HepG2 (cell line): ENCODE results near the gene ACBD6. TPM values are rescaled to one million over a fixed set of nuclear protein-coding genes. Genes with fewer than 3 reads are reported as not detected.

ENCODE experiments used
- ATAC-seq: fragments of 200-7000 bp; cut with Tn5 transposase; 3 replicates; pipeline ENCODE4 v1.9.1; 2020; ENCODE audit warnings: mild to moderate bottlenecking, moderate library complexity
- BruUV-seq: library from RNA; stranded (reverse); fragments of 400-500 nt; replicated peaks from 2 replicates; lab custom pipeline; 2021; lab: Mats Ljungman, UMichigan
- CTCF ChIA-PET: fragments of 300-600 bp; formaldehyde crosslinking; extraction: SDS; loops from one replicate; lab custom pipeline; 2021; ENCODE audit warnings: low total read pairs, inconsistent platforms, low intra/inter-chr PET ratio; lab: Yijun Ruan, JAX
- POLR2A ChIA-PET: fragments of 350-600 bp; sonication (Branson Sonifier 250); formaldehyde crosslinking; loops from one replicate; lab custom pipeline; 2020; ENCODE audit warnings: antibody characterized with exemption, inconsistent platforms; lab: Yijun Ruan, JAX
- DNase-seq: peaks from one replicate; pipeline ENCODE4 v3.0.0-alpha.2; 2015; ENCODE audit warnings: low spot score
- FAIRE-seq: peaks from 3 replicates; lab custom pipeline; 2011; peaks lifted over from hg19 to GRCh38; lab: Jason Lieb, UNC
- H2AFZ ChIP-seq: one replicate; pipeline ENCODE4 v1.6.1; 2011; ENCODE audit warnings: low read length, inconsistent platforms
- H3K27ac ChIP-seq: fragments of 300-600 bp; 3 replicates; pipeline ENCODE4 v1.8.0; 2011; ENCODE audit warnings: mixed run types, mild to moderate bottlenecking, mixed read lengths, low read length, inconsistent platforms; ENCODE audit not compliant: insufficient read depth; ENCODE audit errors: extremely low read length
- H3K27me3 ChIP-seq, 2 experiments: fragments of 200-600 bp in 1 of 2; 2 replicates in 1 of 2; 3 replicates in 1 of 2; pipeline versions ENCODE4 v1.6.0 to v1.8.0; 2011; ENCODE audit warnings: low read length in 2 of 2, mild to moderate bottlenecking in 2 of 2, moderate library complexity in 2 of 2, inconsistent platforms in 1 of 2; ENCODE audit not compliant: insufficient read depth in 2 of 2, control insufficient read depth in 1 of 2
- H3K36me3 ChIP-seq, 2 experiments: fragments of 200-600 bp in 1 of 2; replicated peaks in 1 of 2; 2 replicates in 1 of 2; 3 replicates in 1 of 2; pipeline versions ENCODE4 v1.5.1 to v1.8.0; 2011; ENCODE audit warnings: low read length in 2 of 2, inconsistent platforms in 1 of 2; ENCODE audit not compliant: insufficient read depth in 2 of 2, control insufficient read depth in 1 of 2
- H3K4me1 ChIP-seq: 2 replicates; pipeline ENCODE4 v1.5.1; 2012; ENCODE audit warnings: low read length, inconsistent platforms; ENCODE audit not compliant: insufficient read depth
- H3K4me2 ChIP-seq: 2 replicates; pipeline ENCODE4 v1.6.0; 2011; ENCODE audit warnings: low read depth, low read length, inconsistent platforms
- H3K4me3 ChIP-seq, 3 experiments: fragments of 200-600 bp in 1 of 3; sonication (generic), shearing (Covaris generic) in 1 of 3; replicated peaks in 1 of 3; 2 replicates each; pipeline ENCODE4 v1.5.1; 2011 to 2016; ENCODE audit warnings: low read length in 3 of 3, inconsistent platforms in 2 of 3, low read depth in 2 of 3, mild to moderate bottlenecking in 2 of 3, control low read depth in 1 of 3, mixed read lengths in 1 of 3; ENCODE audit not compliant: insufficient read depth in 1 of 3
- H3K79me2 ChIP-seq: one replicate; pipeline ENCODE4 v1.6.1; 2011; ENCODE audit warnings: low read length, inconsistent platforms; ENCODE audit not compliant: insufficient read depth
- H3K9ac ChIP-seq: 2 replicates; pipeline ENCODE4 v1.6.0; 2011; ENCODE audit warnings: mild to moderate bottlenecking, low read depth, low read length, inconsistent platforms; ENCODE audit not compliant: insufficient read depth
- H3K9me3 ChIP-seq: 2 replicates; pipeline ENCODE4 v1.5.1; 2012; ENCODE audit warnings: mild to moderate bottlenecking, low read length
- H4K20me1 ChIP-seq: 2 replicates; pipeline ENCODE4 v1.6.0; 2011; ENCODE audit warnings: inconsistent platforms, mild to moderate bottlenecking, low read length, moderate library complexity; ENCODE audit not compliant: insufficient read depth
- DNMT1 ChIP-seq: sonication (generic); formaldehyde crosslinking; IDR thresholded peaks from 2 replicates; pipeline ENCODE4 v1.5.1; 2020; ENCODE audit warnings: mild to moderate bottlenecking, missing genetic modification reagents
- FOXO1 ChIP-seq: sonication (generic); formaldehyde crosslinking; IDR thresholded peaks from 2 replicates; pipeline ENCODE4 v1.4.0; 2020; ENCODE audit warnings: missing genetic modification reagents
- FOXP4 ChIP-seq: sonication (generic); formaldehyde crosslinking; IDR thresholded peaks from 2 replicates; pipeline ENCODE4 v1.4.0; 2020; ENCODE audit warnings: missing genetic modification reagents
- KDM1A ChIP-seq: IDR thresholded peaks from 2 replicates; pipeline ENCODE4 v1.6.1; 2016; ENCODE audit warnings: missing compliant biosample characterization
- KLF15 ChIP-seq: sonication (generic); formaldehyde crosslinking; IDR thresholded peaks from 2 replicates; pipeline ENCODE4 v1.8.1; 2023; ENCODE audit warnings: borderline replicate concordance, mild to moderate bottlenecking, inconsistent platforms, missing genetic modification reagents, mixed read lengths
- POGZ ChIP-seq: sonication (generic); formaldehyde crosslinking; IDR thresholded peaks from 2 replicates; pipeline ENCODE4 v1.4.0; 2020; ENCODE audit warnings: mild to moderate bottlenecking, missing genetic modification reagents
- ZBTB33 ChIP-seq: sonication (generic); formaldehyde crosslinking; IDR thresholded peaks from 2 replicates; pipeline ENCODE4 v1.4.0; 2020; ENCODE audit warnings: missing genetic modification reagents
- ZNF138 ChIP-seq: sonication (generic); formaldehyde crosslinking; IDR thresholded peaks from 2 replicates; pipeline ENCODE4 v1.5.0; 2020; ENCODE audit warnings: mild to moderate bottlenecking, low read depth, missing genetic modification reagents
- ZNF512B ChIP-seq: sonication (generic); formaldehyde crosslinking; IDR thresholded peaks from 2 replicates; pipeline ENCODE4 v1.5.1; 2020; ENCODE audit warnings: missing genetic modification reagents, mild to moderate bottlenecking, borderline replicate concordance
- ZNF549 ChIP-seq: sonication (generic); formaldehyde crosslinking; IDR thresholded peaks from 2 replicates; pipeline ENCODE4 v1.5.0; 2020; ENCODE audit warnings: missing genetic modification reagents
- ZNF879 ChIP-seq: sonication (generic); formaldehyde crosslinking; IDR thresholded peaks from 2 replicates; pipeline ENCODE4 v1.8.1; 2023; ENCODE audit warnings: missing genetic modification reagents
- WGBS: methylation state at CpG from one replicate; pipeline ENCODE4 v1.1.6; 2017; ENCODE audit warnings: low lambda C conversion rate; 5-methylcytosine and 5-hydroxymethylcytosine counted together
- in situ Hi-C: cut with HindIII; loops from 2 replicates; pipeline ENCODE4 v1.10.0; 2017; ENCODE audit warnings: low pct_unique_long_range_greater_than_20kb; ENCODE audit not compliant: extremely low pct_ligation_motif_present
- intact Hi-C: fragments of 100-400 bp; cut with micrococcal nuclease; formaldehyde crosslinking; loops from one replicate; pipeline ENCODE4 v1.10.0; 2022; ENCODE audit not compliant: unreplicated experiment
- polyA plus RNA-seq, 8 experiments: library from polyadenylated mRNA; depleted of rRNA in 3 of 8; stranded (reverse) in 7 of 8; unstranded in 1 of 8; fragments of >200 nt; fragmentation: Illumina TruSeq in 4 of 8; extraction: Trizol in 4 of 8; gene quantifications; 2 replicates each; pipeline versions ENCODE4 v1.2.1 to v1.2.3, GENCODE V29; 2011 to 2016; ENCODE audit warnings: low read depth in 4 of 8, missing spikeins in 1 of 8, mixed read lengths in 1 of 8; ENCODE audit not compliant: insufficient read depth in 1 of 8
- total RNA-seq, 5 experiments: library from RNA; depleted of rRNA; stranded (reverse); fragments of >200 nt; fragmentation: Illumina TruSeq; extraction: Trizol; gene quantifications; 2 replicates each; pipeline ENCODE4 v1.2.3, GENCODE V29; 2016; ENCODE audit warnings: low read depth in 1 of 5
- TF ChIP-seq, protein P1 (sequence below): sonication (generic); formaldehyde crosslinking; IDR thresholded peaks from 2 replicates; pipeline ENCODE4 v1.8.1; 2023; ENCODE audit warnings: mild to moderate bottlenecking, missing genetic modification reagents
- TF ChIP-seq, protein P2 (sequence below): conservative IDR thresholded peaks from 2 replicates; pipeline ENCODE4 v1.6.1; 2018; ENCODE audit warnings: missing genetic modification reagents
- TF ChIP-seq, protein P3 (sequence below): IDR thresholded peaks from 2 replicates; pipeline ENCODE4 v1.6.1; 2018; ENCODE audit warnings: missing genetic modification reagents, mild to moderate bottlenecking, missing compliant biosample characterization

ACBD6 gene
- total and polyA plus RNA-seq, 2 of the 13 experiments (the other 11 are each of a cell fraction or from before 2014, with no cell fraction given), result 33.5 to 47.2 TPM

GRCh38 chr1:180489313-180489712 is 13.1 kb downstream of the ACBD6 start:
- intact Hi-C loops, result no loop called here
- H3K27ac ChIP-seq, result no peak overlapping the region
- ChIA-PET POLR2A (no interaction called here), CTCF (no interaction called here)
- no peaks in the 10 kb centered on the region for H4K20me1 ChIP-seq
- TF ChIP-seq FOXO1 (CRISPR knock-in tag) (no peak), ZNF138 (no peak), KLF15 (CRISPR knock-in tag) (no peak), FOXP4 (CRISPR knock-in tag) (no peak), POGZ (CRISPR knock-in tag) (no peak), ZNF512B (CRISPR knock-in tag) (no peak), DNMT1 (CRISPR knock-in tag) (no peak), ZNF549 (CRISPR knock-in tag) (no peak), KDM1A (no peak), ZBTB33 (CRISPR knock-in tag) (no peak), ZNF879 (CRISPR knock-in tag) (no peak)
- TF ChIP-seq, protein P1, sequence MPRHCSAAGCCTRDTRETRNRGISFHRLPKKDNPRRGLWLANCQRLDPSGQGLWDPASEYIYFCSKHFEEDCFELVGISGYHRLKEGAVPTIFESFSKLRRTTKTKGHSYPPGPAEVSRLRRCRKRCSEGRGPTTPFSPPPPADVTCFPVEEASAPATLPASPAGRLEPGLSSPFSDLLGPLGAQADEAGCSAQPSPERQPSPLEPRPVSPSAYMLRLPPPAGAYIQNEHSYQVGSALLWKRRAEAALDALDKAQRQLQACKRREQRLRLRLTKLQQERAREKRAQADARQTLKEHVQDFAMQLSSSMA, result no peak
- TF ChIP-seq, protein P2, sequence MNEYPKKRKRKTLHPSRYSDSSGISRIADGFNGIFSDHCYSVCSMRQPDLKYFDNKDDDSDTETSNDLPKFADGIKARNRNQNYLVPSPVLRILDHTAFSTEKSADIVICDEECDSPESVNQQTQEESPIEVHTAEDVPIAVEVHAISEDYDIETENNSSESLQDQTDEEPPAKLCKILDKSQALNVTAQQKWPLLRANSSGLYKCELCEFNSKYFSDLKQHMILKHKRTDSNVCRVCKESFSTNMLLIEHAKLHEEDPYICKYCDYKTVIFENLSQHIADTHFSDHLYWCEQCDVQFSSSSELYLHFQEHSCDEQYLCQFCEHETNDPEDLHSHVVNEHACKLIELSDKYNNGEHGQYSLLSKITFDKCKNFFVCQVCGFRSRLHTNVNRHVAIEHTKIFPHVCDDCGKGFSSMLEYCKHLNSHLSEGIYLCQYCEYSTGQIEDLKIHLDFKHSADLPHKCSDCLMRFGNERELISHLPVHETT, result no peak
- TF ChIP-seq, protein P3, sequence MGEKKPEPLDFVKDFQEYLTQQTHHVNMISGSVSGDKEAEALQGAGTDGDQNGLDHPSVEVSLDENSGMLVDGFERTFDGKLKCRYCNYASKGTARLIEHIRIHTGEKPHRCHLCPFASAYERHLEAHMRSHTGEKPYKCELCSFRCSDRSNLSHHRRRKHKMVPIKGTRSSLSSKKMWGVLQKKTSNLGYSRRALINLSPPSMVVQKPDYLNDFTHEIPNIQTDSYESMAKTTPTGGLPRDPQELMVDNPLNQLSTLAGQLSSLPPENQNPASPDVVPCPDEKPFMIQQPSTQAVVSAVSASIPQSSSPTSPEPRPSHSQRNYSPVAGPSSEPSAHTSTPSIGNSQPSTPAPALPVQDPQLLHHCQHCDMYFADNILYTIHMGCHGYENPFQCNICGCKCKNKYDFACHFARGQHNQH, result no peak
- no peak overlapping the region for H3K4me3 ChIP-seq
- no TSS peak for BruUV-seq
- no peaks in the 10 kb centered on the region for H3K4me1 ChIP-seq
- no peaks in the 10 kb centered on the region for H3K27me3 ChIP-seq
- WGBS, result 89% methylated on average over 2 of the region's 2 CpGs
- no peaks in the 10 kb centered on the region for H3K9me3 ChIP-seq
- ATAC-seq (no peak), FAIRE-seq (no peak), DNase-seq (no peak)
- no peaks in the 10 kb centered on the region for H3K79me2 ChIP-seq
- peaks cover 2 to 24% of the 10 kb centered on the region in 2 experiments; a peak in 4 of 5 replicates for H3K36me3 ChIP-seq
- in situ Hi-C loops, result loop anchor here (5.0 kb wide), 1 partner anchor 302 kb away; no protein-coding TSS in a partner anchor
- no peak overlapping the region for H3K9ac ChIP-seq
- no peak overlapping the region for H2AFZ ChIP-seq
- no peak overlapping the region for H3K4me2 ChIP-seq
